ENCODE data around the gene DDTL. TPM values are rescaled to one million over a fixed set of nuclear protein-coding genes. Genes with fewer than 3 reads are reported as not detected.
"Not testable (repeated sequence)": the region's sequence is repeated elsewhere in the genome, so short reads cannot be mapped to it uniquely, and the experiment has no call there.

DDTL gene
- not detected in 2 replicates for total RNA-seq (ENCODE audit: low replicate concordance)

GRCh38 chr22:23966568-23966967 is at the start of gene DDTL:
Gene DDTL (plus strand): TSS chr22:23966888. CDS start chr22:23966915, 27 bp downstream.
- not testable (repeated sequence) for H3K27me3 Mint-ChIP-seq (ENCODE audit: insufficient read depth, low read depth); H3K27ac ChIP-seq; H4K20me1 ChIP-seq (ENCODE audit: low read depth); H3K9me3 Mint-ChIP-seq; DNase-seq (ENCODE audit: low spot score); H3K4me1 ChIP-seq; H3K9me3 ChIP-seq (ENCODE audit: low read depth); H3K27ac Mint-ChIP-seq; H2AFZ ChIP-seq (replicated peaks); H3K79me2 ChIP-seq (ENCODE audit: low read depth); H3K36me3 ChIP-seq; H3F3A ChIP-seq (ENCODE audit: low read depth); H3K4me3 Mint-ChIP-seq; H3K4me2 ChIP-seq; H3K4me1 Mint-ChIP-seq; H3K4me3 ChIP-seq; H3K9ac ChIP-seq; H3K27me3 ChIP-seq
- peaks cover 19% of the 10 kb centered on the region for H3K36me3 Mint-ChIP-seq

- H3K4me3 ChIP-seq; H3K4me3 Mint-ChIP-seq; H2AFZ ChIP-seq (replicated peaks); H3F3A ChIP-seq (ENCODE audit: low read depth); H3K27ac ChIP-seq; H3K4me1 ChIP-seq; H3K9me3 ChIP-seq (ENCODE audit: low read depth); H3K27me3 Mint-ChIP-seq (ENCODE audit: insufficient read depth, low read depth); H4K20me1 ChIP-seq (ENCODE audit: low read depth); H3K27ac Mint-ChIP-seq; H3K9ac ChIP-seq; H3K4me1 Mint-ChIP-seq; DNase-seq (ENCODE audit: low spot score); H3K4me2 ChIP-seq; H3K79me2 ChIP-seq (ENCODE audit: low read depth); H3K27me3 ChIP-seq; H3K36me3 ChIP-seq; H3K9me3 Mint-ChIP-seq: not testable (repeated sequence)
- peaks cover 28% of the 10 kb centered on the region for H3K36me3 Mint-ChIP-seq
Observed at GRCh38 chr22:23920267-23920611, 46.4 kb upstream of the DDTL start.

DNA sequence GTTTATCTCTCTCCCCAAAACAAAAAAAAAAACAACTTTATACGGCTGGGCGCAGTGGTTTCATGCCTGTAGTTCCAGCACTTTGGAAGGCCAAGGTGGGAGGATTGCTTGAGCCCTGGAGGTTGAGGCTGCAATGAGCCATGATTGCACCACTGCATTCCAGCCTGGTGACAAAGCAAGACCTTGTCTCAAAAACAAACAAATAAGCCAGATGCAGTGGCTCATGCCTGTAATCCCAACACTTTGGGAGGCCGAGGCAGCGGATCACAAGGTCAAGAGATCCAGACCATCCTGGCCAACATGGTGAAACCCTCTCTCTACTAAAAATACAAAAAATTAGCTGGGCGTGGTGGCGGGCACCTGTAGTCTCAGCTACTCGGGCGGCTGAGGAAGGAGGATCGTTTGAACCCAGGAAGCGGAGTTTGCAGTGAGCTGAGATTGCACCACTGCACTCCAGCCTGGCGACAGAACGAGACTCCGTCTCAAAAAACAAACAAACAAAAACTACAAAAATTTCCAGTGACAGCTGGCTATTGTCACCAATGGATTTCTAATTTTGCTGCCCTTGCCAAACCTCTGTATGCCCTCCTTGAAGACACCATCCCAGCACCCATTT is 45.0 kb upstream of the DDTL start:
- H3K79me2 ChIP-seq (ENCODE audit: low read depth); H3K4me3 Mint-ChIP-seq; H3K27me3 Mint-ChIP-seq (ENCODE audit: insufficient read depth, low read depth); H3K27ac ChIP-seq; H3F3A ChIP-seq (ENCODE audit: low read depth); H3K27me3 ChIP-seq; H4K20me1 ChIP-seq (ENCODE audit: low read depth); H3K4me3 ChIP-seq; H3K4me1 ChIP-seq; H3K9me3 Mint-ChIP-seq; H3K9ac ChIP-seq; H2AFZ ChIP-seq (replicated peaks); H3K36me3 ChIP-seq; H3K9me3 ChIP-seq (ENCODE audit: low read depth); H3K4me2 ChIP-seq; H3K27ac Mint-ChIP-seq; H3K4me1 Mint-ChIP-seq; DNase-seq (ENCODE audit: low spot score): not testable (repeated sequence)
- H3K36me3 Mint-ChIP-seq = peaks cover 37% of the 10 kb centered on the region

GRCh38 chr22:23922921-23923320 is 43.8 kb upstream of the DDTL start:
- Histone ChIP-seq H3K4me3 (no peak overlapping the region), H3K4me1 (no peaks in the 10 kb centered on the region), H4K20me1 (ENCODE audit: low read depth) (no peaks in the 10 kb centered on the region), H3K9me3 (ENCODE audit: low read depth) (no peaks in the 10 kb centered on the region), H3F3A (ENCODE audit: low read depth) (no peaks in the 10 kb centered on the region), H2AFZ (replicated peaks) (no peak overlapping the region), H3K27me3 (no peaks in the 10 kb centered on the region), H3K27ac (no peak overlapping the region), H3K79me2 (ENCODE audit: low read depth) (no peaks in the 10 kb centered on the region), H3K36me3 (no peaks in the 10 kb centered on the region), H3K4me2 (no peak overlapping the region), H3K9ac (no peak overlapping the region)
- peaks cover 4% of the 10 kb centered on the region for H3K4me1 Mint-ChIP-seq
- TF ChIP-seq, protein P1, sequence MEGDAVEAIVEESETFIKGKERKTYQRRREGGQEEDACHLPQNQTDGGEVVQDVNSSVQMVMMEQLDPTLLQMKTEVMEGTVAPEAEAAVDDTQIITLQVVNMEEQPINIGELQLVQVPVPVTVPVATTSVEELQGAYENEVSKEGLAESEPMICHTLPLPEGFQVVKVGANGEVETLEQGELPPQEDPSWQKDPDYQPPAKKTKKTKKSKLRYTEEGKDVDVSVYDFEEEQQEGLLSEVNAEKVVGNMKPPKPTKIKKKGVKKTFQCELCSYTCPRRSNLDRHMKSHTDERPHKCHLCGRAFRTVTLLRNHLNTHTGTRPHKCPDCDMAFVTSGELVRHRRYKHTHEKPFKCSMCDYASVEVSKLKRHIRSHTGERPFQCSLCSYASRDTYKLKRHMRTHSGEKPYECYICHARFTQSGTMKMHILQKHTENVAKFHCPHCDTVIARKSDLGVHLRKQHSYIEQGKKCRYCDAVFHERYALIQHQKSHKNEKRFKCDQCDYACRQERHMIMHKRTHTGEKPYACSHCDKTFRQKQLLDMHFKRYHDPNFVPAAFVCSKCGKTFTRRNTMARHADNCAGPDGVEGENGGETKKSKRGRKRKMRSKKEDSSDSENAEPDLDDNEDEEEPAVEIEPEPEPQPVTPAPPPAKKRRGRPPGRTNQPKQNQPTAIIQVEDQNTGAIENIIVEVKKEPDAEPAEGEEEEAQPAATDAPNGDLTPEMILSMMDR (IDR thresholded peaks at IDR 0.05) = no peak
- no peak for TF ChIP-seq EZH2 (IDR thresholded peaks at IDR 0.05)
- TF ChIP-seq EZH2phosphoT487 (IDR thresholded peaks at IDR 0.05) = no peak
- DNase-seq (ENCODE audit: low spot score) = no peak
- H3K27me3 Mint-ChIP-seq (ENCODE audit: insufficient read depth, low read depth) = peaks cover 3% of the 10 kb centered on the region
- H3K4me3 Mint-ChIP-seq = no peak overlapping the region
- peaks cover 46% of the 10 kb centered on the region for H3K36me3 Mint-ChIP-seq
- H3K9me3 Mint-ChIP-seq = no peaks in the 10 kb centered on the region
- no peak overlapping the region for H3K27ac Mint-ChIP-seq

GRCh38 chr22:23925020-23925606 is 41.6 kb upstream of the DDTL start:
- Histone ChIP-seq H3K27ac (no peak overlapping the region), H3K4me1 (no peaks in the 10 kb centered on the region), H2AFZ (replicated peaks) (no peak overlapping the region), H3K4me2 (no peak overlapping the region), H3K4me3 (no peak overlapping the region), H3K9me3 (ENCODE audit: low read depth) (no peaks in the 10 kb centered on the region), H3F3A (ENCODE audit: low read depth) (no peaks in the 10 kb centered on the region), H3K27me3 (no peaks in the 10 kb centered on the region), H3K36me3 (no peaks in the 10 kb centered on the region), H4K20me1 (ENCODE audit: low read depth) (no peaks in the 10 kb centered on the region), H3K9ac (no peak overlapping the region), H3K79me2 (ENCODE audit: low read depth) (no peaks in the 10 kb centered on the region)
- no peak overlapping the region for H3K27ac Mint-ChIP-seq
- DNase-seq (ENCODE audit: low spot score) = no peak
- TF ChIP-seq, protein P1 (IDR thresholded peaks at IDR 0.05) = no peak
- TF ChIP-seq EZH2 (IDR thresholded peaks at IDR 0.05) (no peak), EZH2phosphoT487 (IDR thresholded peaks at IDR 0.05) (no peak)
- H3K27me3 Mint-ChIP-seq (ENCODE audit: insufficient read depth, low read depth) = peaks cover 3% of the 10 kb centered on the region
- H3K4me3 Mint-ChIP-seq = no peak overlapping the region
- H3K4me1 Mint-ChIP-seq = no peaks in the 10 kb centered on the region
- peaks cover 55% of the 10 kb centered on the region for H3K36me3 Mint-ChIP-seq
- peaks cover 2% of the 10 kb centered on the region for H3K9me3 Mint-ChIP-seq

All from neural progenitor cell (in vitro differentiated cells).